HG03196 (cell line): ENCODE measurements around the gene NUDT14.

ENCODE experiments used
- ATAC-seq: cut with Tn5 transposase; IDR thresholded peaks from one replicate; pipeline ENCODE4 v1.9.1; 2021; ENCODE audit not compliant: unreplicated experiment

The NUDT14 gene

GRCh38 chr14:105136401-105137322 is 44.5 kb downstream of the NUDT14 start:
- no peak for ATAC-seq

GRCh38 chr14:105135700-105136395 is 45.3 kb downstream of the NUDT14 start:
- no peak for ATAC-seq

GRCh38 chr14:105132921-105133654 is 48.0 kb downstream of the NUDT14 start:
- no peak for ATAC-seq

GRCh38 chr14:105131241-105131640 is 49.9 kb downstream of the NUDT14 start:
- ATAC-seq, result no peak

- no peak for ATAC-seq
Measured at GRCh38 chr14:105128059-105128458, 53.1 kb downstream of the NUDT14 start.

- no peak for ATAC-seq
Measured at GRCh38 chr14:105126981-105127329, 54.2 kb downstream of the NUDT14 start.

- no peak for ATAC-seq
Measured at GRCh38 chr14:105126126-105126980, 54.8 kb downstream of the NUDT14 start.

GRCh38 chr14:105124823-105125222 is 56.3 kb downstream of the NUDT14 start:
- ATAC-seq, result no peak

GRCh38 chr14:105123981-105124765 is 56.9 kb downstream of the NUDT14 start:
- no peak for ATAC-seq

GRCh38 chr14:105123064-105123665 is 57.9 kb downstream of the NUDT14 start:
- no peak for ATAC-seq
